Measurements from ENCODE around the gene PLAC1.

The PLAC1 gene

GRCh38 chrX:134672101-134672500, 13.8 kb upstream of the PLAC1 start:
- H3K4me3 ChIP-seq (ENCODE audit: low read length) = no peak overlapping the region
- no peak for DNase-seq (ENCODE audit: low read depth, low spot score)

DNA sequence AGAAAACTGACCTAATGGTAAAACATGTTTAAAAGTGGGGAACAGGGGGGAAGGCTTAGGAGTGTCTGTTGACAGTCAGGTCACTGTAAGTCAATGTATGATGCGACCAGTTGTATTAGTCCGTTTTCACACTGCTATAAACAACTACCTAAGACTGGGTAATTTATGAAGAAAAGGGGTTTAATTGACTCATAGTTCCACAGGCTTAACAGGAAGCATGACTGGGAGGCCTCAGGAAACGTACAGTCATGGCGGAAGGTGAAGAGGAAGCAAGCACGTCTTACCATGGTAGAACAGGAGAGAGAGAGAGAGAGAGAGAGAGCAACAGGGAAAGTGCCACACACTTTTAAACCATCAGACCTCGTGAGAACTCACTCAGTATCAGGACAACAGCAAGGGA, 13.0 kb upstream of the PLAC1 start:
- DNase-seq (ENCODE audit: low read depth, low spot score) = no peak
- no peak overlapping the region for H3K4me3 ChIP-seq (ENCODE audit: low read length)

- no peak for DNase-seq (ENCODE audit: low read depth, low spot score)
Observed at GRCh38 chrX:134670134-134670924, 12.1 kb upstream of the PLAC1 start.

GRCh38 chrX:134669378-134670098, 11.3 kb upstream of the PLAC1 start:
- no peak overlapping the region for H3K4me3 ChIP-seq (ENCODE audit: low read length)
- no peak for DNase-seq (ENCODE audit: low read depth, low spot score)

More at GRCh38 chrX:134670134-134670924, 12.1 kb upstream of the PLAC1 start:
- H3K4me3 ChIP-seq (ENCODE audit: low read length) = no peak overlapping the region

- no peak for DNase-seq (ENCODE audit: low read depth, low spot score)
- no peak overlapping the region for H3K4me3 ChIP-seq (ENCODE audit: low read length)
Observed at GRCh38 chrX:134664202-134664601, 5.9 kb upstream of the PLAC1 start.

GRCh38 chrX:134661295-134661694, 3.0 kb upstream of the PLAC1 start:
- H3K4me3 ChIP-seq (ENCODE audit: low read length) = no peak overlapping the region
- no peak for DNase-seq (ENCODE audit: low read depth, low spot score)

DNA sequence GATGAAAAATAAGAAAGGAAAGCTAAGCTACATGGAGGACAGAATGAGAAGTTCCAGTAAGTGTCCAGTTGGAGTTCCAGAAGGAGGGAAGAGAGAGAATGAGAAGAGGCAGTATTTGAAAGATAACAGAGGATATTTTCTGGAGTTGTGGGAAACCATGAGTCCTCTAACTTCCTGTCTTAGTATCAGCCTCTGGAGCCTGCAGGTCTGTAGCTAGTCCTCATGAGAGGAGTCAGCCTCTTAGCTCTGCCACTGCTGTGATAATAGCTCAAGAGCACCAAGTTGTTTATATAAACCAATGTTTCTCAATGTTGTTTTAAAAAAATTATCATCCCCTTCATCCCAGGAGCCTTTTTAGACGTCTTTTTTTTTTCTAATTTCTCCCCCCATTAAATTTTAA, 2.4 kb upstream of the PLAC1 start:
- no peak overlapping the region for H3K4me3 ChIP-seq (ENCODE audit: low read length)
- no peak for DNase-seq (ENCODE audit: low read depth, low spot score)

DNA sequence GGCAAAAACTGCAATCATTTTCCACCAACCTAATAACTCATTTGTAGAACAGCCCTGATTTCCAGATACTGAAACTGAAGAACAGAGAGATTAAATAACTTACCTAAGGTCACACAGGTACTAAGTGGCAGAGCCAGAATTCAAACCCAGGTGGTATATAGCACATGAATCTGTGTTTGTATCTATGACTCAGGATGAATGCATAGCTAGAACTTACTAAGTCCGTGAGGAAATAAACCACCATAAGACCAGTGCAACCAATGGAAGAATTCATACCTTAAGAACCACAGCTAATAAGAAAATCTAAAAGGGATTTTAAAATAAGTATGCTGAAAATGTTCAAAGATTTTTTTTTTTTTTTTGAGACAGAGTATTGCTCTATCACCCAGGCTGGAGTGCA, 1.5 kb upstream of the PLAC1 start:
- no peak overlapping the region for H3K4me3 ChIP-seq (ENCODE audit: low read length)
- no peak for DNase-seq (ENCODE audit: low read depth, low spot score)

GRCh38 chrX:134658760-134659023, 421 bp upstream of the PLAC1 start:
- H3K4me3 ChIP-seq (ENCODE audit: low read length) = no peak overlapping the region
- DNase-seq (ENCODE audit: low read depth, low spot score) = no peak

GRCh38 chrX:134654398-134655012, 3.8 kb downstream of the PLAC1 start:
- no peak overlapping the region for H3K4me3 ChIP-seq (ENCODE audit: low read length)
- no peak for DNase-seq (ENCODE audit: low read depth, low spot score)

GRCh38 chrX:134653835-134654234, 4.4 kb downstream of the PLAC1 start:
- H3K4me3 ChIP-seq (ENCODE audit: low read length) = no peak overlapping the region
- DNase-seq (ENCODE audit: low read depth, low spot score) = no peak

DNA sequence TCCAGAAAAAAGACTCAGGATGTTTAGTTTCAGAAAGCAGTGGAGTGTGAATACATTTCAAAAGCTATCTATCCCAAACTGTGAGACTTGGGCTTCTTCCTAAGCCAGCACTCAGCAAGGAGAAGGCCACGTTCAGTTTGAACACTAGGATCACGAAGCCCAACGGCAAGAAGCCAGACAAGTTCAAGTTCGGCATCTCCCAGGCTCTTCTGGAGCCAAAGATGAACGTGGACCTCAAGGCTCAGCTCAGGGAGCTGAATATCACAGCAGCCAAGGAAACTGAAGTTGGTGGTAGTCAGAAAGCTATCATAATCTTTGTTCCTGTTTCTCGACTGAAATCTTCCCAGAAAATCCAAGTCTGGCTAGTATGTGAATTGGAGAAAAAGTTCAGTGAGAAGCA, 7.6 kb downstream of the PLAC1 start:
- no peak for DNase-seq (ENCODE audit: low read depth, low spot score)
- H3K4me3 ChIP-seq (ENCODE audit: low read length) = no peak overlapping the region

GRCh38 chrX:134649770-134650169, 8.5 kb downstream of the PLAC1 start:
- DNase-seq (ENCODE audit: low read depth, low spot score) = no peak
- no peak overlapping the region for H3K4me3 ChIP-seq (ENCODE audit: low read length)

DNA sequence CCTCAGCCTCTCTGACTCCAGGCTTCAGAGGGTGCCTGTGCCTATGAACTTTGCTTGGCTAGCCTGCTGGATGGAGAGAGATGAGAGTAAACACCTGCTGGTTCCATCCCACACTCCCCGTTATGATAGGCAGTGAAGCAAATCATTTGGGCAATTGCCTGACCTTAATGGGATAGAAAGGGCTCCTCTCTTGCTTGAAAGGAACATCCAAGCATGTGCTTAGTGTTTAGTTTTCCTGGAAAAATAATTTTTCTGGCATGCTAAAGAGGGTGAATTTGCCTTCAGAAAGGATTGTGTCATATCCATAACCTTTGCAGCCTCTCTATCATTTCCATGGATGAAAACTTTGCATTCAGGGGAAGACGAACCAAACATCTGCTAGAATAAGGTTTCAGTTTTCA, 10.8 kb downstream of the PLAC1 start:
- H3K4me3 ChIP-seq (ENCODE audit: low read length) = no peak overlapping the region
- no peak for DNase-seq (ENCODE audit: low read depth, low spot score)

- DNase-seq (ENCODE audit: low read depth, low spot score) = no peak
- H3K4me3 ChIP-seq (ENCODE audit: low read length) = no peak overlapping the region
Observed at GRCh38 chrX:134646691-134647090, 11.6 kb downstream of the PLAC1 start.

- DNase-seq (ENCODE audit: low read depth, low spot score) = no peak
- no peak overlapping the region for H3K4me3 ChIP-seq (ENCODE audit: low read length)
Observed at GRCh38 chrX:134645936-134646543, 12.2 kb downstream of the PLAC1 start.

DNA sequence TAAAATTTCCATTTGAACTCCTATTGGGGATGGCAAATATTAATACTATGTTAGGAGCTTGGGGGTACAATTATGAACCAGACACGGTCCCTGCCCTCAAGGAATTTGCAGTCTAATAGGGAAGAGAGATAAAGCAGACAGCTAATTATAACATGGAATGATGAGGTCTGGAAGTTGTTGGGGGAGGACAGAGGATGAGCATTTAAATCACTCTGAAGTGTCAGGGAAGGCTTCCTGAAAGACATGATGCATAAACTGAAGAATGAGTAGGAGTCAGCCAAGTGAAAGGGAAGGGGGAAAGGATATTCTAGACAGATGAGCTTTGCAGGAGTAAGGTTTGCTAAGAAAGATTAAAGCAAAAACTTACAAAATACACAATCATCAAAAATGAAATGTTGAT, 15.9 kb downstream of the PLAC1 start:
- DNase-seq (ENCODE audit: low read depth, low spot score) = no peak
- H3K4me3 ChIP-seq (ENCODE audit: low read length) = no peak overlapping the region

GRCh38 chrX:134641346-134641745, 16.9 kb downstream of the PLAC1 start:
- H3K4me3 ChIP-seq (ENCODE audit: low read length) = no peak overlapping the region
- DNase-seq (ENCODE audit: low read depth, low spot score) = no peak

- no peak for DNase-seq (ENCODE audit: low read depth, low spot score)
- no peak overlapping the region for H3K4me3 ChIP-seq (ENCODE audit: low read length)
Observed at GRCh38 chrX:134640914-134641313, 17.4 kb downstream of the PLAC1 start.

GRCh38 chrX:134636851-134637250, 21.4 kb downstream of the PLAC1 start:
- DNase-seq (ENCODE audit: low read depth, low spot score) = no peak
- H3K4me3 ChIP-seq (ENCODE audit: low read length) = no peak overlapping the region

Data from Jurkat, Clone E6-1 (cell line).